NCI-H748 treated with DMSO at 0.1 percent for 48 hours (cell line): ENCODE data around the gene DHX34.
"Not testable (repeated sequence)": the region's sequence is repeated elsewhere in the genome, so short reads cannot be mapped to it uniquely, and the experiment has no call there.

ENCODE experiments used
- DNase-seq: peaks from one replicate; lab custom pipeline; 2025; lab: John Stamatoyannopoulos, UW

Gene DHX34

GRCh38 chr19:47370045-47370611 lies 21.0 kb downstream of the DHX34 start:
- DNase-seq = no peak

- DNase-seq = no peak
Measured at GRCh38 chr19:47371261-47371660, 22.1 kb downstream of the DHX34 start.

- no peak for DNase-seq
Measured at GRCh38 chr19:47372603-47373002, 23.5 kb downstream of the DHX34 start.

GRCh38 chr19:47373246-47374240 lies 24.4 kb downstream of the DHX34 start:
- DNase-seq = no peak

- DNase-seq = no peak
Measured at GRCh38 chr19:47374876-47375693, 26.0 kb downstream of the DHX34 start.

- DNase-seq = no peak
Measured at GRCh38 chr19:47375694-47376588, 26.8 kb downstream of the DHX34 start.

GRCh38 chr19:47376589-47377144 lies 27.6 kb downstream of the DHX34 start:
- DNase-seq = no peak

- DNase-seq = no peak
Measured at GRCh38 chr19:47377208-47377701, 28.1 kb downstream of the DHX34 start.

- no peak for DNase-seq
Measured at GRCh38 chr19:47377801-47378200, 28.7 kb downstream of the DHX34 start.

- no peak for DNase-seq
Measured at GRCh38 chr19:47378246-47378645, 29.1 kb downstream of the DHX34 start.

- DNase-seq = no peak
Measured at GRCh38 chr19:47379381-47379938, 30.3 kb downstream of the DHX34 start.

- DNase-seq = no peak
Measured at GRCh38 chr19:47380559-47380958, 31.4 kb downstream of the DHX34 start.

GRCh38 chr19:47381121-47381520 lies 32.0 kb downstream of the DHX34 start:
- no peak for DNase-seq

GRCh38 chr19:47381653-47382279 lies 32.7 kb downstream of the DHX34 start:
- no peak for DNase-seq

- DNase-seq = not testable (repeated sequence)
Measured at GRCh38 chr19:47383890-47384289, 34.8 kb downstream of the DHX34 start.

- DNase-seq = not testable (repeated sequence)
Measured at GRCh38 chr19:47384533-47384932, 35.4 kb downstream of the DHX34 start.

- DNase-seq = not testable (repeated sequence)
Measured at GRCh38 chr19:47386582-47386981, 37.5 kb downstream of the DHX34 start.

- not testable (repeated sequence) for DNase-seq
Measured at GRCh38 chr19:47387623-47388022, 38.5 kb downstream of the DHX34 start.

- DNase-seq = not testable (repeated sequence)
Measured at GRCh38 chr19:47388721-47389120, 39.6 kb downstream of the DHX34 start.

- DNase-seq = no peak
Measured at GRCh38 chr19:47389150-47389556, 40.0 kb downstream of the DHX34 start.
